A673 (cell line): ENCODE data around the gene ST3GAL4.

Source experiments
- EZH2 ChIP-seq: fragments of 200-600 bp; sonication (generic); IDR thresholded peaks from 2 replicates; pipeline ENCODE4 v1.6.1; 2017; ENCODE audit warnings: borderline replicate concordance, low read depth, mild to moderate bottlenecking, mixed read lengths, antibody characterized with exemption, low read length; ENCODE audit not compliant: poor library complexity, severe bottlenecking
- TF ChIP-seq, protein P1 (sequence below): fragments of 300-800, 200-600 bp; sonication (generic); conservative IDR thresholded peaks from 2 replicates; pipeline ENCODE4 v1.5.1; 2017; ENCODE audit warnings: low read depth, mild to moderate bottlenecking, antibody characterized with exemption, low read length, moderate library complexity, mixed read lengths

DNA sequence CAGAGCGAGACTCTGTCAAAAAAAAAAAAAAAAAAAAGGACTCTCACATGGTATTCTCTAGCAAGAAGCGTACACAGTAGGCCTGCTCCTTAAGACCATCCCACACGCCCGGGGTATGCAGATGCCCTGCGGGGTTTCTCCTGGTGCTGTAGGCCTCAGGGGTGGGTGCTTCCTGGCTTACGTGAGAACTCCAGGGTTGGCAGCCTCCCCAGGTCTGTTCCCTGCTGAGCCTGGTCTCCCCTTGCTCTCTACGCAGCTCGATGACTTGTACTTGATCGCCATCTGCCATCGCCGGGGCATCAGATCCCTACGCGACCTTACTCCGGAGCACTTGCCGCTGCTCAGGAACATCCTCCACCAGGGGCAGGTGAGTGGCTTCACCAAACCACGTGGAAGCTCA, 12.4 kb upstream of the ST3GAL4 start:
- TF ChIP-seq, protein P1, sequence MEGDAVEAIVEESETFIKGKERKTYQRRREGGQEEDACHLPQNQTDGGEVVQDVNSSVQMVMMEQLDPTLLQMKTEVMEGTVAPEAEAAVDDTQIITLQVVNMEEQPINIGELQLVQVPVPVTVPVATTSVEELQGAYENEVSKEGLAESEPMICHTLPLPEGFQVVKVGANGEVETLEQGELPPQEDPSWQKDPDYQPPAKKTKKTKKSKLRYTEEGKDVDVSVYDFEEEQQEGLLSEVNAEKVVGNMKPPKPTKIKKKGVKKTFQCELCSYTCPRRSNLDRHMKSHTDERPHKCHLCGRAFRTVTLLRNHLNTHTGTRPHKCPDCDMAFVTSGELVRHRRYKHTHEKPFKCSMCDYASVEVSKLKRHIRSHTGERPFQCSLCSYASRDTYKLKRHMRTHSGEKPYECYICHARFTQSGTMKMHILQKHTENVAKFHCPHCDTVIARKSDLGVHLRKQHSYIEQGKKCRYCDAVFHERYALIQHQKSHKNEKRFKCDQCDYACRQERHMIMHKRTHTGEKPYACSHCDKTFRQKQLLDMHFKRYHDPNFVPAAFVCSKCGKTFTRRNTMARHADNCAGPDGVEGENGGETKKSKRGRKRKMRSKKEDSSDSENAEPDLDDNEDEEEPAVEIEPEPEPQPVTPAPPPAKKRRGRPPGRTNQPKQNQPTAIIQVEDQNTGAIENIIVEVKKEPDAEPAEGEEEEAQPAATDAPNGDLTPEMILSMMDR, result no peak
- TF ChIP-seq EZH2, result no peak
